Vagina (tissue), 2 donors: ENCODE data around the gene MYL6. TPM values are rescaled to one million over a fixed set of nuclear protein-coding genes. Genes with fewer than 3 reads are reported as not detected.

Source experiments
- DNase-seq, 2 donors: peaks; one replicate each; pipeline ENCODE4 v3.0.0-alpha.2; 2017; ENCODE audit errors: extremely low spot score in 2 of 2
- H3K27ac ChIP-seq: fragments of 200-600 bp; sonication (generic); one replicate; pipeline ENCODE4 v1.5.1; 2019
- H3K27me3 ChIP-seq: fragments of 200-600 bp; sonication (generic); one replicate; pipeline ENCODE4 v1.5.1; 2019
- H3K36me3 ChIP-seq, 2 donors: fragments of 200-600 bp; sonication (generic); one replicate each; pipeline ENCODE4 v1.5.1; 2017 to 2019
- H3K4me1 ChIP-seq: fragments of 200-600 bp; sonication (generic); one replicate; pipeline ENCODE4 v1.5.1; 2019
- H3K4me3 ChIP-seq, 2 donors: fragments of 200-600 bp; sonication (generic); 1 replicate in 1 of 2; 2 replicates in 1 of 2; pipeline ENCODE4 v1.5.1; 2016 to 2019
- H3K9me3 ChIP-seq: fragments of 200-600 bp; sonication (generic); one replicate; pipeline ENCODE4 v1.5.1; 2019
- POLR2A ChIP-seq, 2 donors: fragments of 450-650 bp; IDR thresholded peaks; one replicate each; pipeline ENCODE4 v1.6.1; 2017; ENCODE audit warnings: antibody characterized with exemption in 2 of 2, mild to moderate bottlenecking in 2 of 2, moderate library complexity in 2 of 2
- POLR2AphosphoS5 ChIP-seq, 2 donors: sonication (generic); formaldehyde crosslinking; IDR thresholded peaks; one replicate each; pipeline ENCODE4 v1.9.0; 2017; ENCODE audit warnings: antibody characterized with exemption in 2 of 2, mild to moderate bottlenecking in 2 of 2, low read depth in 1 of 2; ENCODE audit not compliant: insufficient read depth in 1 of 2
- intact Hi-C: fragments of 100-400 bp; cut with DNase I; formaldehyde crosslinking; loops from one replicate; pipeline ENCODE4 v1.15.1; 2023
- total RNA-seq: library from RNA; depleted of rRNA; stranded (reverse); fragments of >200 nt; gene quantifications from one replicate; pipeline ENCODE4 v1.2.3, GENCODE V29; 2016
- TF ChIP-seq, protein P1 (sequence below), 3 experiments: fragments of 450-650 bp in 2 of 3; fragments of 200-600 bp in 1 of 3; sonication (generic) in 1 of 3; IDR thresholded peaks; one replicate each; pipeline ENCODE4 v1.5.1; 2017 to 2019; ENCODE audit warnings: antibody characterized with exemption in 3 of 3, mild to moderate bottlenecking in 2 of 3, moderate library complexity in 2 of 3

Gene MYL6
- total RNA-seq, 1 donor from 2014 or later, result 2,285 TPM

GRCh38 chr12:56160894-56161689 lies 2.9 kb downstream of the MYL6 start:
- peaks cover 35% of the 10 kb centered on the region for H3K4me1 ChIP-seq
- H3K4me3 ChIP-seq, result peak overlapping the region; percentile 93 to 97
- H3K9me3 ChIP-seq, result no peaks in the 10 kb centered on the region
- DNase-seq, result no peak
- H3K27ac ChIP-seq, result peak overlapping the region; percentile 99
- peaks cover 3 to 62% of the 10 kb centered on the region in 2 donors for H3K36me3 ChIP-seq
- no peaks in the 10 kb centered on the region for H3K27me3 ChIP-seq
- intact Hi-C loops, result loop anchor here (5.0 kb wide), 1 partner anchor 39 kb away; no protein-coding TSS in a partner anchor
- TF ChIP-seq, protein P1, sequence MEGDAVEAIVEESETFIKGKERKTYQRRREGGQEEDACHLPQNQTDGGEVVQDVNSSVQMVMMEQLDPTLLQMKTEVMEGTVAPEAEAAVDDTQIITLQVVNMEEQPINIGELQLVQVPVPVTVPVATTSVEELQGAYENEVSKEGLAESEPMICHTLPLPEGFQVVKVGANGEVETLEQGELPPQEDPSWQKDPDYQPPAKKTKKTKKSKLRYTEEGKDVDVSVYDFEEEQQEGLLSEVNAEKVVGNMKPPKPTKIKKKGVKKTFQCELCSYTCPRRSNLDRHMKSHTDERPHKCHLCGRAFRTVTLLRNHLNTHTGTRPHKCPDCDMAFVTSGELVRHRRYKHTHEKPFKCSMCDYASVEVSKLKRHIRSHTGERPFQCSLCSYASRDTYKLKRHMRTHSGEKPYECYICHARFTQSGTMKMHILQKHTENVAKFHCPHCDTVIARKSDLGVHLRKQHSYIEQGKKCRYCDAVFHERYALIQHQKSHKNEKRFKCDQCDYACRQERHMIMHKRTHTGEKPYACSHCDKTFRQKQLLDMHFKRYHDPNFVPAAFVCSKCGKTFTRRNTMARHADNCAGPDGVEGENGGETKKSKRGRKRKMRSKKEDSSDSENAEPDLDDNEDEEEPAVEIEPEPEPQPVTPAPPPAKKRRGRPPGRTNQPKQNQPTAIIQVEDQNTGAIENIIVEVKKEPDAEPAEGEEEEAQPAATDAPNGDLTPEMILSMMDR (IDR thresholded peaks at IDR 0.05), result no peak
- no peak for TF ChIP-seq POLR2A (IDR thresholded peaks at IDR 0.05)
- no peak for TF ChIP-seq POLR2AphosphoS5 (IDR thresholded peaks at IDR 0.05; ENCODE audit: insufficient read depth in 1 of 2, low read depth in 1 of 2)

DNA sequence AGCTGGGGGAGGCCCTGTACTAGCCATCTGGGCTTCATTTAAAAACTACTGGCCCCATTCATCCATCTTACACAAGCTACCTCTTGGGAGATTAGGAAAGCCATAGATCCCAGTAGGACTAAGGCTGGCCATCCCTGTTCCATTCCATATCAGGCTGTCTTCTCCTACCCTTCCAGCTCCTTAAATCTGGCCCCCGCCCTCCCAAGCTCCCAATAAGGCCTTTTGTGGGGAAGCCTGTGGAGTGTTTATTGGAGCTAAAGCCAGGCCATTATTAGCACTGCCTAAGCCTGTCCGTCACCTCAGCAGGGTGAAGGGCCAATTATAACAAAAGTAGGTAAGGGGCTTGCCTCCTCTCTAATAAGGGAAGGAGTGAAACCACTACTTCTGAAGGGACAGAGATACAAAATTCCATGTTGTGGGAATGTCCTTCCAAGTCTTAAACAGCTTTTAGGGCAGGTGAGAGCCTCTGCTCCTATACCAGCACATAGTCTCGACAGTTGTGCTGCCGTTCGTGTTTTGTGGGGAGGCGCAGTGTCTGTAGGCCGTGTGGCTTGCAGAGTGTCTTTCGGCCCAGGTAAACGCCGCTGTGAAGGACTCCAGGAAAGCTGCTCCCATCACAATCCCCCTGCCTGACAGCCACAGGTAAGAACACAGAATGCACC lies 3.7 kb downstream of the MYL6 start:
- H3K9me3 ChIP-seq, result no peaks in the 10 kb centered on the region
- peak overlapping the region; percentile 99 for H3K27ac ChIP-seq
- H3K4me1 ChIP-seq, result peaks cover 30% of the 10 kb centered on the region
- H3K4me3 ChIP-seq, result peak overlapping the region in 1 of 2 donors; percentile 97
- intact Hi-C loops, result loop anchor here (5.0 kb wide), 1 partner anchor 40 kb away; no protein-coding TSS in a partner anchor
- no peaks in the 10 kb centered on the region for H3K27me3 ChIP-seq
- DNase-seq, result no peak
- TF ChIP-seq POLR2A (IDR thresholded peaks at IDR 0.05), result no peak
- no peak for TF ChIP-seq POLR2AphosphoS5 (IDR thresholded peaks at IDR 0.05; ENCODE audit: insufficient read depth in 1 of 2, low read depth in 1 of 2)
- TF ChIP-seq, protein P1 (IDR thresholded peaks at IDR 0.05), result no peak
- peaks cover 3 to 63% of the 10 kb centered on the region in 2 donors for H3K36me3 ChIP-seq

DNA sequence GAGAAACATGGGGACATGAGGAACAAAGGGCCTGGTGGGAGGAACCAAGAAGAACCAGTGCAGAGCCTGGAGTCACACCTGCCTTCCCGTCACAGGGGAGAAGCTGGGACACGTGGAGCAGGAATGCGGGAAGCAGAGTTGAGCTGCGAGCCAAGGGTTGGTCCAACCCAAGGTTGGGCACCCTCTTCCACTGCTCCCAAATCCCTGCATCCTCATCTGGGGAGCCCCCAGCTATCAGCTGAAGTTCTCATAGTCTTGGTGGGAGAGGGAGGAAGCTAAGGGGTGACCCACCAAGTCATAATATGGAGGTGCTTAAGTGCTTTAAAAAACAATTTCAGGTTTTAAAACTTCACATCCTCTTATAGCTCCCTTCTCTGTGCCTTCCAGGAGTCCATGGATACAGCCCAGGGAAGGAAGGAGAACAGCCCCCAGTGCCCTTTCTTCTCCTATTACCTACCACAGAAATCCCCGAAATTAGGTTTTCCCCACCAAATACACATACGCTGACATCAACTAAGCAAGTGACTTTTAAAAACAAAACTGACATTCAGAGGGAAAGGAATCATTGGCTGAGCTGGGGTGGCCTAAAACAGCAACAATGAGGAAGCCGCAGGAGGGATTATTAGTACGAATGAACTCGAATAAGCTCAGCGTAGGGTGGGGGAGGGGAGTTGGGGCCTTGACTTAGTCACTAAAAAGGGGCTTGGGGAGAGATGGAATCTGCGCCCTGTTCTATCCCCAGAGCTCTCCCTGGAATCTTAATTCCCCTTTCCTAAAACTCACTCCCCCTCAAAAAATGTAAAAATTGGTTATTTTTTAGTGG lies 4.5 kb downstream of the MYL6 start:
- Histone ChIP-seq H3K9me3 (no peaks in the 10 kb centered on the region), H3K4me3 (no peak overlapping the region), H3K4me1 (peaks cover 27% of the 10 kb centered on the region), H3K27me3 (no peaks in the 10 kb centered on the region), H3K36me3 (peaks cover 3 to 68% of the 10 kb centered on the region in 2 donors), H3K27ac (no peak overlapping the region)
- DNase-seq, result no peak
- TF ChIP-seq POLR2A (IDR thresholded peaks at IDR 0.05) (no peak), POLR2AphosphoS5 (IDR thresholded peaks at IDR 0.05; ENCODE audit: insufficient read depth in 1 of 2, low read depth in 1 of 2) (peak in 1 of 2 donors; percentile 29)
- TF ChIP-seq, protein P1 (IDR thresholded peaks at IDR 0.05), result no peak
- intact Hi-C loops, result loop anchor here (5.0 kb wide), 1 partner anchor 40 kb away; no protein-coding TSS in a partner anchor

GRCh38 chr12:56163533-56164344 lies 5.6 kb downstream of the MYL6 start:
- no peak for DNase-seq
- Histone ChIP-seq H3K9me3 (no peaks in the 10 kb centered on the region), H3K27ac (no peak overlapping the region), H3K4me3 (no peak overlapping the region), H3K27me3 (no peaks in the 10 kb centered on the region), H3K36me3 (peaks cover 3 to 78% of the 10 kb centered on the region in 2 donors), H3K4me1 (peaks cover 27% of the 10 kb centered on the region)
- TF ChIP-seq, protein P1 (IDR thresholded peaks at IDR 0.05), result no peak
- TF ChIP-seq POLR2A (IDR thresholded peaks at IDR 0.05) (no peak), POLR2AphosphoS5 (IDR thresholded peaks at IDR 0.05; ENCODE audit: insufficient read depth in 1 of 2, low read depth in 1 of 2) (no peak)
- intact Hi-C loops, result loop anchor here (5.0 kb wide), 1 partner anchor 41 kb away; no protein-coding TSS in a partner anchor
